Stomach smooth muscle (tissue), 2 donors: Measurements from ENCODE around the gene PRKCH.
A peak's percentile ranks its signal among the peaks of the same experiment; 100 is the strongest.

Experiments used
- H3K27ac ChIP-seq: one replicate; pipeline ENCODE4 v1.7.0; 2013; ENCODE audit warnings: mild to moderate bottlenecking, low read length, inconsistent platforms
- H3K27me3 ChIP-seq, 2 donors: one replicate each; pipeline ENCODE4 v1.7.0; 2013; ENCODE audit warnings: low read length in 2 of 2; ENCODE audit not compliant: insufficient read depth in 2 of 2, control insufficient read depth in 1 of 2
- H3K36me3 ChIP-seq, 2 donors: one replicate each; pipeline ENCODE4 v1.7.0; 2013; ENCODE audit warnings: low read length in 2 of 2; ENCODE audit not compliant: control insufficient read depth in 2 of 2, insufficient read depth in 2 of 2
- H3K4me1 ChIP-seq: one replicate; pipeline ENCODE4 v1.7.0; 2013; ENCODE audit warnings: low read length; ENCODE audit not compliant: control insufficient read depth, insufficient read depth
- H3K4me3 ChIP-seq, 2 donors: one replicate each; pipeline ENCODE4 v1.7.0; 2013; ENCODE audit warnings: low read length in 2 of 2
- H3K9ac ChIP-seq, 2 donors: one replicate each; pipeline ENCODE4 v1.7.0; 2013; ENCODE audit warnings: low read length in 2 of 2, mild to moderate bottlenecking in 1 of 2
- H3K9me3 ChIP-seq, 2 donors: one replicate each; pipeline ENCODE4 v1.7.0; 2013; ENCODE audit warnings: low read length in 2 of 2; ENCODE audit not compliant: control insufficient read depth in 2 of 2
- donor health status: healthy.
- donor health status: Pancreatic carcinoma.

Gene PRKCH

DNA sequence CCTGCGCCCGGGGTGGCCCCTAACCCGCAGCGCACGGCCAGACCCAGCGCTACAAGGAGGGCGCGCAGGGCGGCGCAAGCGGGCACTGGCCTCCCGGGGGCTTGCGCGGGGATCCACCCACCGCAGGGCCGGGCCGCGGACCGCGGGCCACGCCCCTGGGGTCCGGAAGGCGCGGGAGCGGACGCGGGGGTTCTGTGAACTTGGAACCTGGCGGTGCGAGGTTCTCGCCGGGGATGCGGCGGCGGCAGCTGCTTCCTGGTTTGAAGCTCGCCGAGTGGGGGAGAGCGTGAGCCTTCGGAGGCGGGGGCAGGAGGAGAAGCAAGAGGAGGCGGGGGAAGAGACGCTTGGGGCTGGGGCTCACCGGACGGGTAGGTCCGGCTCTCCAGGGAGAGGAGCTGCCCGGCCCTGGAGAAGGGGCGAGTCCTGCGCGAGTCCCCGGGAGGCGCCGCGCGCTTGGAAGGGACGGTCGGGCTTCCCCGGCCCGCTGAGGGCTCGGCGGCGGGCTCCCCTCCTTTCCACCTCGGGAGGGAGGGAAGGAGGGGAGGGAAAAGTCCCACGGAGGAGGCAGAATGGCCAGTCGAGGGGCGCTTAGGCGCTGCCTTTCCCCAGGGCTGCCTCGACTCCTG is at the start of gene PRKCH:
Gene PRKCH, plus strand, starts transcription at position 195 of the 626 bp plus-strand sequence. CDS start 523 bp downstream, outside the sequence.
- Histone ChIP-seq H3K36me3 (no peaks in the 10 kb centered on the region), H3K27me3 (peaks cover 16 to 23% of the 10 kb centered on the region in 2 donors), H3K9ac (peak within 1 kb of the TSS; percentile 35 to 42), H3K4me1 (peaks cover 6% of the 10 kb centered on the region), H3K9me3 (no peaks in the 10 kb centered on the region), H3K4me3 (peak within 1 kb of the TSS; percentile 28 to 67), H3K27ac (no peak within 1 kb of the TSS)

DNA sequence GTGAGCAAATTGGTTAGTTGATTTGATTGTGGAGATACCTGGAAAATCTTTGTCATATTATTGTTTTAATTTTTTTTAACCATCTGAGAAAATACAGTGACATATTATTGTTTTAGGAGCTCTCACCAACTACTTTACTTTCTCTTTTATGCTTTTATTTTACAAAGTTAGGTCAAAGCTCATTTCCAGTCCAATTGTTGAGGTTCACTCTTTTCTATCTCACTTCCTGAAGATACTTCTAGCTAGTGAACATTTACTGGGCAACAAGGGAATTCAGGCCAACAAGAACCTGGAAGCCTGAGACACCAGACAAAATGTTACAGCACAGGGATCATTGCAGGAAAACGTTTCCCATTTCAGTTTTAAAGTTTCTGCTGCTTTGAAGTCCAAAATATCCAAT is 44.1 kb upstream of the PRKCH start:
- no peaks in the 10 kb centered on the region for H3K36me3 ChIP-seq
- H3K9ac ChIP-seq: no peak overlapping the region
- no peak overlapping the region for H3K27ac ChIP-seq
- H3K9me3 ChIP-seq: no peaks in the 10 kb centered on the region
- H3K4me1 ChIP-seq: no peaks in the 10 kb centered on the region
- H3K27me3 ChIP-seq: peaks cover 11 to 32% of the 10 kb centered on the region in 2 donors
- H3K4me3 ChIP-seq: no peak overlapping the region

DNA sequence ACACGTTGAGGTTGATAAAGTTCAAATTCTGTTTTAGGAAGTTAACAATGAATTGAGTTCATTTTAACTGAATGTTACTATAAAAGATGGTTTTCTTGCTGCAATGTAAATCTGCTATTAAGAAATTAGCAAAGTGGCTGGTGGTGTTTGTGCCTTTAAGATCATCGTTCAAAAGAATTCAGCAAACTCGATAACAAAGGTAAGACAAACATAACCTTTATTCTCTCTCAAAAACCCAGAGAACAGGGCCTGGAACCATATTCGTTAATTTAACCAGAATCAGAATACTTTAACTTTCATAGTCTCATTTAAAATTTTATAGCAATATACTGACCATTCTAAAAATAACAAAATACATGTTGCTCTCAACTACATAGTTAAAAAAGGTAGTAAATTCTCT is 43.6 kb upstream of the PRKCH start:
- H3K9me3 ChIP-seq: no peaks in the 10 kb centered on the region
- no peaks in the 10 kb centered on the region for H3K36me3 ChIP-seq
- H3K9ac ChIP-seq: no peak overlapping the region
- H3K27ac ChIP-seq: no peak overlapping the region
- peaks cover 11 to 37% of the 10 kb centered on the region in 2 donors for H3K27me3 ChIP-seq
- no peaks in the 10 kb centered on the region for H3K4me1 ChIP-seq
- no peak overlapping the region for H3K4me3 ChIP-seq

DNA sequence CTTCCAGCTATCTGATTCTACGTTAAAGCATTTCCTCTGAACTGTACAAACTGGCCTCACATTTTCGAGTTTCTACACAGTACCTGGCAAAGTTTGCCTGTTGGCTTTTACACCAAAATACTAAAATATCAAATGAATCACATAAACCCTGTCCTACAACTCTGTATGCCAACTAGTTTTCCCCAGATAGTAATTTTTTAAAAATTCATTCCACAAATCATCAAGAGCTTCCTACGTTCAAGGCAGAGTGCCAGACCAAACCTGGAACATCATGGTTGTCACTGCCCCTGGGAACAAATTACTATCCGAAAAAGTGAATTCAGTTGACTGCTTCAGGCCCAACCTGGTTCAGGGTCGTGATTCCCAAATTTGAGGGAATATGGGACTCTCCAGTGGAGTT is 42.3 kb upstream of the PRKCH start:
- no peak overlapping the region for H3K9ac ChIP-seq
- H3K27ac ChIP-seq: no peak overlapping the region
- H3K27me3 ChIP-seq: peaks cover 11 to 37% of the 10 kb centered on the region in 2 donors

DNA sequence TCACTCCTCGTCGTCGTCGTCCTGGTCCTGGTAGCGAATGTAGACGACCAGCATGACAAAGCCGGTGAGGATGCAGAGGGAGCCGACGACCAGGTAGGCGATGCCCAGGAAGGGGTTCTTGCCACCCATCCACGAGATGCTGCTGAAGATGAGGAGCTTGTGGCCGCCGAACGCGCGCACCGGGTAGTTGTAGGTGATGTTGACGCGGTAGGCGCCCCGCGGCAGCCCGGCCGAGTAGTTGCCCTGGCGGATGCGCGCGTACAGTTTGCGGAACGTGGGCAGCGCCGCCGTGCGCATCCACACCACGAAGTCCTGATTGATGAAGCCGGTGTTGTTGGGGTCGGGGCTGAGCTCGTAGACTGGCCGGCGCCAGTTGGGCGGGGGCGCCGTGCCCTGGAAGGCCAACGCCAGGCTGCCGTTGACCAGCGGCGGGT is 41.3 kb upstream of the PRKCH start:
- H3K9ac ChIP-seq: no peak overlapping the region

More for the DNA sequence above, 42.3 kb upstream of the PRKCH start:
- H3K4me1 ChIP-seq: no peaks in the 10 kb centered on the region
- H3K9me3 ChIP-seq: no peaks in the 10 kb centered on the region
- H3K4me3 ChIP-seq: no peak overlapping the region
- H3K36me3 ChIP-seq: no peaks in the 10 kb centered on the region

DNA sequence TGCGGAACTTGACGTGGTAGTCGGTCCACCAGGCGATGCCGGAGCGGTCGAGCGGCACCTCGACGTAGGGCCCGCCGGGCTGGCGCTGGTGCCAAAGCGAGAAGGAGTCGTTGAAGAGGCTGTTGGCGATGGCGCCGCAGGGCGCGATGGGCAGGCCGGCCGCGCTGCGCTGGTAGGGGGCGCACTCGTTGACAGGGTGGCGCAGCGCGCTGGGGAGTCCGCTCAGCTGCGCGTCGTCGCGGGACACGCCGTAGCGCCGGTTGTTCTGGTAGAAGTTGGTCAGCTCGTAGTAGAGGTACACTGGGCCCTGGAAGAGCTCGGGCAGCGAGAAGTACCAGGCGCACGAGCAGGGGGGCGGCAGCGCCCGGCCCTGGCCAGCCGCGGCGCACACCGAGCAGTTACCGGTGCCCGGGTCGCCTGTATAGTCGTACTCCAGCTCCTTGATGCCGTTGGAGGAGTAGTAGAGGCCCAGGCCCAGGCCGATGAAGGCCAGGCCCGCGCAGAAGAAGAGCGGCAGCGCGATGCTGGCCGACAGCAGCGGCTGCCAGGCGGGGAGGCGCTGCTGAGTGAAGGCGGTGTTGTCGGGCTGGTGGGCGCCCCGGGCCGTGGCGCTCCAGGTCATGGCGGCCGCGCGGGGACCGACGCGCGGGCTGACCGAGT is 40.7 kb upstream of the PRKCH start:
- Histone ChIP-seq H3K27me3 (peaks cover 11 to 37% of the 10 kb centered on the region in 2 donors), H3K9me3 (no peaks in the 10 kb centered on the region)

More for the DNA sequence above, 41.3 kb upstream of the PRKCH start:
- Histone ChIP-seq H3K36me3 (no peaks in the 10 kb centered on the region), H3K4me3 (peak overlapping the region in 1 of 2 donors; percentile 67), H3K9me3 (no peaks in the 10 kb centered on the region), H3K27me3 (peaks cover 11 to 37% of the 10 kb centered on the region in 2 donors), H3K27ac (no peak overlapping the region), H3K4me1 (no peaks in the 10 kb centered on the region)

DNA sequence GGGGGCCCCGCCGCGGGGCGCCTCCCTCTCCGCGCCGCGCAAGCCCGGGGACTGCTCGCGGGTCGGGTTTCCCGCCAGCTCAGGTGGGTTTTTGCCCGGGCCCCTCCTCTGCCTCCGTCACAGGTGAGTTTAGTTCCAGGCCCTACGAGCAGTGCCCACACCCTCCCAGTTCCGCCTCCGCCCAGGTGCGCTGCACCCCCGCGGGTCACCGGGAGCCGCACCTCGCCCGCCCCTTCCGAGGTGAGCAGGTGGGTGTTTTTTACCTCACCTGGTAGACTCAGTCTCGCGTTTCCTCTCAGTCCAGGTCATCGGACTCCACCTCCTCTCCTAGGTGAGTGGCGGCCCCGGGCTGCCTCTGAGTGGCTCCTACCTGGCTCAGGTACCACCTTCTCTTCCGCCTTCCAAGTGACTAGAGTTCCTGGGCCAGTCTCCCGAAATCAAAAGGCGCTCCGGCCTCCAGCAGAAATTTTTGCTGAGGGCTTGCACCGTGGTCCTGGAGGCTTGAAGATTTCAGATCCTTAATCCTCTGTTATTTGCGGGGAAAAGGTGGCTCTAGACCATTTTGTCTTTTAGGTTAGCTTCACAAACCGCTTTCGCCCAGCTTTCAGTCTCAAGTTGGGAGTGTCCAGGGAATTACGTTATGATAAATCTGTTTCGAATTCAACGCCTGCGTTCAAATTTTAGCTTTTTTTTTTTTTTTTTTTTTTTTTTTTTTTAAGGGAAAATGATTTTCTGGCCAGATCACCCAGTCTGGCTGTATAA is 40.0 kb upstream of the PRKCH start, which contains the start of gene TMEM30B:
Gene TMEM30B, minus strand, starts transcription at position 153 of the 762 bp plus-strand sequence. CDS start 191 bp downstream, outside the sequence.
- no peaks in the 10 kb centered on the region for H3K4me1 ChIP-seq
- H3K27me3 ChIP-seq: peaks cover 11 to 37% of the 10 kb centered on the region in 2 donors
- H3K36me3 ChIP-seq: no peaks in the 10 kb centered on the region
- H3K9me3 ChIP-seq: no peaks in the 10 kb centered on the region
- peak within 1 kb of the TSS; percentile 43 to 67 for H3K4me3 ChIP-seq
- H3K9ac ChIP-seq: peak within 1 kb of the TSS in 1 of 2 donors; percentile 21
- no peak within 1 kb of the TSS for H3K27ac ChIP-seq

More for the DNA sequence above, 40.7 kb upstream of the PRKCH start:
- H3K36me3 ChIP-seq: no peaks in the 10 kb centered on the region
- peak overlapping the region in 1 of 2 donors; percentile 21 for H3K9ac ChIP-seq
- H3K4me1 ChIP-seq: no peaks in the 10 kb centered on the region
- no peak overlapping the region for H3K27ac ChIP-seq
- peak overlapping the region; percentile 43 to 67 for H3K4me3 ChIP-seq

DNA sequence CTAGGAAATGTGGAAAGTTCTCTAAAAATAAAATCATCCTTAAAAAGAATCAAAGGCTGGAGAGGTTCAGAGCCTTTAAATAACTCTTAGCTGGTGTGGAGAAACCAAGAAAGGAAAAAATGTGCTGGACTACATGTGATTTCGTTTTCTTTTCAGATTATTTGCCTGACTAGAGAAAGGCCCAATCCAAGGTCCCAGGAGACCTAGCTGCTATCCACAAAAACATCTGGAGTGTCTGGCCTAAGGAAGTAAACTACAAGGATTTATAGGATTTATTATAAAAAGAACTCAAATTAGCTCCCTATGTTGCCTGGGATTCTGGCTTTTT is 39.5 kb upstream of the PRKCH start:
- no peaks in the 10 kb centered on the region for H3K9me3 ChIP-seq
- H3K27ac ChIP-seq: no peak overlapping the region
- H3K4me3 ChIP-seq: no peak overlapping the region
- no peaks in the 10 kb centered on the region for H3K36me3 ChIP-seq
- H3K9ac ChIP-seq: no peak overlapping the region
- H3K4me1 ChIP-seq: no peaks in the 10 kb centered on the region
- peaks cover 11 to 37% of the 10 kb centered on the region in 2 donors for H3K27me3 ChIP-seq

DNA sequence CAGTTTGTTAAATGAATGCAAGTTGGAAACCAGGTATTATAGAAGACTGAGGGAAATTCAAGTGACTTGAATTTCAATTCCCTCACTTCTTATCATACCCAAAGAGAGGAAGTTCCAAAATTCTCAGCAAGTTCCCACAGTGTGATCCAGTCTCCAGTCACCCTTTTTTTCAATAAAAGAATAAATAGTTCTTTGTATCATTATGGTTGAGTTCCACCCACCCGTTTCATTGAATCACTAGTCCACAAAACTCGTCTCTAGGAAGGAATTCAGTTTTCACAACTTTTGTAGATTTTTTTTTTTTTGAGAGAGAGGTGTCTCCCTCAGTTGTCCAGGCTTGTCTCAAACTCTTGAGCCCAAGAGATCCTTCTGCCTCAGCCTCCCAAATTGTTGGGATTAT is 38.6 kb upstream of the PRKCH start:
- Histone ChIP-seq H3K27ac (no peak overlapping the region), H3K27me3 (peaks cover 11 to 32% of the 10 kb centered on the region in 2 donors), H3K4me1 (no peaks in the 10 kb centered on the region), H3K36me3 (no peaks in the 10 kb centered on the region), H3K4me3 (no peak overlapping the region), H3K9me3 (no peaks in the 10 kb centered on the region), H3K9ac (no peak overlapping the region)

DNA sequence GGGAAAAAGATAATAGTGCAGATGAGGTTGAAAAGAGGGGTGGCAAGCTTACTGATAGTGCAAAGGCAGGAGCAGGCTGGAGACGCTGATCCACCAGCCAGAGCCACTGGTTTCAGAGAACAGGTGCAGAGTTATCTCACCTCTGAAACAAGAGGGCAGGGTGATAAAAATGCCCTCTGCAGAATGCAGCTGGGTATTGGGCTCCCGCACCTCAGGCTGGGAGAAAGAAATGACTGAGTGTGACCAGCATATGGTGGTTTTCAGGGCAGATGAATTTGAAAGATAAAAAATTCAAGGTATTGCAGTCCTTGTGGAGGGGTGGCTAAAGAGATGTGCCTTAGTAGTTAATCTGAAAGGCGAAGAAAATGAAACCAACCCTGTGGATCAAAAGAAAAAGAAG is 37.4 kb upstream of the PRKCH start:
- Histone ChIP-seq H3K4me3 (no peak overlapping the region), H3K9ac (no peak overlapping the region)

More for the DNA sequence above, 37.4 kb upstream of the PRKCH start:
- Histone ChIP-seq H3K9me3 (no peaks in the 10 kb centered on the region), H3K27ac (no peak overlapping the region), H3K4me1 (no peaks in the 10 kb centered on the region), H3K27me3 (peaks cover 11 to 30% of the 10 kb centered on the region in 2 donors), H3K36me3 (no peaks in the 10 kb centered on the region)
